Stimulated activated CD4-positive, alpha-beta T cell treated with anti-CD3 and anti-CD28 coated beads, Interleukin-12 subunit alpha, Interleukin-12 subunit beta, amount 100 ng/mL, for 48 hours (primary cell): ENCODE results near the gene SPG7.
A peak's percentile ranks its signal among the peaks of the same experiment; 100 is the strongest.
"Not testable (repeated sequence)": the region's sequence is repeated elsewhere in the genome, so short reads cannot be mapped to it uniquely, and the experiment has no call there.

Source experiments
- DNase-seq, 3 donors: peaks; one replicate each; pipeline ENCODE4 v3.0.0-alpha.2; 2020; ENCODE audit warnings: low read depth in 2 of 3, low spot score in 1 of 3

SPG7 gene

GRCh38 chr16:89561142-89561883 is 53.1 kb downstream of the SPG7 start:
- no peak for DNase-seq

- DNase-seq: no peak
These were observed 53.8 kb downstream of the SPG7 start for GRCh38 chr16:89561884-89562599.

GRCh38 chr16:89562939-89563338 is 54.7 kb downstream of the SPG7 start:
- DNase-seq: no peak

GRCh38 chr16:89563639-89564392 is 55.6 kb downstream of the SPG7 start:
- no peak for DNase-seq

GRCh38 chr16:89564476-89565255 is 56.5 kb downstream of the SPG7 start:
- DNase-seq: no peak

- no peak for DNase-seq
These were observed 57.0 kb downstream of the SPG7 start for GRCh38 chr16:89565256-89565505.

GRCh38 chr16:89565506-89566372 is 57.5 kb downstream of the SPG7 start:
- DNase-seq: peak in 2 of 3 donors; percentile 62 to 67

- DNase-seq: no peak
These were observed 59.7 kb downstream of the SPG7 start for GRCh38 chr16:89567656-89568594.

GRCh38 chr16:89569506-89570341 is 61.5 kb downstream of the SPG7 start:
- no peak for DNase-seq

GRCh38 chr16:89570342-89570923 is 62.2 kb downstream of the SPG7 start:
- DNase-seq: no peak

- not testable (repeated sequence) for DNase-seq
These were observed 62.9 kb downstream of the SPG7 start for GRCh38 chr16:89570983-89571598.

GRCh38 chr16:89571636-89572035 is 63.4 kb downstream of the SPG7 start:
- no peak for DNase-seq

- DNase-seq: no peak
These were observed 63.9 kb downstream of the SPG7 start for GRCh38 chr16:89572073-89572484.

GRCh38 chr16:89572485-89573205 is 64.4 kb downstream of the SPG7 start:
- DNase-seq: no peak

- no peak for DNase-seq
These were observed 65.8 kb downstream of the SPG7 start for GRCh38 chr16:89573826-89574680.

GRCh38 chr16:89574681-89575246 is 66.6 kb downstream of the SPG7 start:
- peak in 2 of 3 donors; percentile 50 to 61 for DNase-seq
